ENCODE data around the gene FLOT1. TPM values are rescaled to one million over a fixed set of nuclear protein-coding genes. Genes with fewer than 3 reads are reported as not detected.

FLOT1 gene
- total and polyA plus RNA-seq, 7 donors: 113 to 224 (median 181) TPM

DNA sequence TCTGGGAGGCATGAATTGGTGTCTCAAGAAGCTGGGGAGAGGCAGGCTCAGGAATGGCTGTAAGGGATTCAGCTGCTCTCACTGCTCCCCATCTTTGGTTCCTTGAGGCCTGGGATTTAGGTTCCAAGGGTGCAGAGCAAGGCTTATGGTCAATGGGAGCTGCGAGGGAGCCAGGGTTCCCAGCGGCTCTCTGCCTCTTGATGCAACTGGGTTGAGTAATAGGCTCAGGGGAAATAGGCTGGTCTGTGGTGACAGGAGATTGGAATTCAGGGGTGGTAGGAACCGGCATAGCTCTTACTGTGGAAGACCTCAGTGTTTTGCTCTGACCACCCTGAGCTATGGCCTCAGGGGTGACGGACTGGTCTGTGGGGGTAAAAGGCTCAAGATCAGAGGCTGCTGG, 38.7 kb downstream of the FLOT1 start:
- peaks cover 0 to 74% of the 10 kb centered on the region in 2 donors for H3K36me3 ChIP-seq (ENCODE audit: insufficient read depth in 1 of 2, low read depth in 1 of 2)
- WGBS, 3 donors: 92 to 93% (median 93%) methylated on average over 4 of the region's 4 CpGs
- intact Hi-C loops (cut with DNase I): no loop called here
- no peaks in the 10 kb centered on the region for H3K27me3 ChIP-seq (ENCODE audit: insufficient read depth in 3 of 3, low read length in 2 of 3)
- no peaks in the 10 kb centered on the region for H3K9me3 ChIP-seq
- TF ChIP-seq, protein P1, sequence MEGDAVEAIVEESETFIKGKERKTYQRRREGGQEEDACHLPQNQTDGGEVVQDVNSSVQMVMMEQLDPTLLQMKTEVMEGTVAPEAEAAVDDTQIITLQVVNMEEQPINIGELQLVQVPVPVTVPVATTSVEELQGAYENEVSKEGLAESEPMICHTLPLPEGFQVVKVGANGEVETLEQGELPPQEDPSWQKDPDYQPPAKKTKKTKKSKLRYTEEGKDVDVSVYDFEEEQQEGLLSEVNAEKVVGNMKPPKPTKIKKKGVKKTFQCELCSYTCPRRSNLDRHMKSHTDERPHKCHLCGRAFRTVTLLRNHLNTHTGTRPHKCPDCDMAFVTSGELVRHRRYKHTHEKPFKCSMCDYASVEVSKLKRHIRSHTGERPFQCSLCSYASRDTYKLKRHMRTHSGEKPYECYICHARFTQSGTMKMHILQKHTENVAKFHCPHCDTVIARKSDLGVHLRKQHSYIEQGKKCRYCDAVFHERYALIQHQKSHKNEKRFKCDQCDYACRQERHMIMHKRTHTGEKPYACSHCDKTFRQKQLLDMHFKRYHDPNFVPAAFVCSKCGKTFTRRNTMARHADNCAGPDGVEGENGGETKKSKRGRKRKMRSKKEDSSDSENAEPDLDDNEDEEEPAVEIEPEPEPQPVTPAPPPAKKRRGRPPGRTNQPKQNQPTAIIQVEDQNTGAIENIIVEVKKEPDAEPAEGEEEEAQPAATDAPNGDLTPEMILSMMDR (IDR thresholded peaks at IDR 0.05): no peak
- no peak overlapping the region for H3K4me3 ChIP-seq
- DNase-seq (no peak), ATAC-seq (no peak)
- H3K4me1 ChIP-seq: no peaks in the 10 kb centered on the region
- H3K27ac ChIP-seq: no peak overlapping the region

DNA sequence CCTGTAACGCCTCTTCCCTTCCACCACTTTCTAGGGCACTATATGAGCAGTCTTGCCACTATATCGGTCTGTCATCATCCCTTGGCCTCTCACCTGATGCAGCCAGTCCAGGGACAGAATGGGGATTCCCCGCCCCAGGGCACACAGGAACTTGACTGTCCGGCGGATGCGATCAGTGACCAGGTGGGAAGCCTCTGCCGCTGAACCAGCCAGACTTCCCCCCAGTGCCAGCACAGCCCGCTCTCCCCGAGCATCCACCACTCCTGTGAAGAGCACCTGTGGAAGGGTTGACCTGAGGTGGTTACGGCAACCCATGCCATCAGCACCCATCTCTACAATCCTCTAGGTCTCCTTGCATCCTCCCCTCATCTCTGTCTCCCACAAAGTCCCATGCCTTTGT, 39.5 kb downstream of the FLOT1 start:
- 95 to 98% (median 96%) methylated on average over 10 of the region's 10 CpGs for WGBS, 3 donors
- Histone ChIP-seq H3K4me1 (no peaks in the 10 kb centered on the region), H3K27me3 (ENCODE audit: insufficient read depth in 3 of 3, low read length in 2 of 3) (no peaks in the 10 kb centered on the region), H3K9me3 (no peaks in the 10 kb centered on the region), H3K36me3 (ENCODE audit: insufficient read depth in 1 of 2, low read depth in 1 of 2) (peaks cover 0 to 68% of the 10 kb centered on the region in 2 donors), H3K27ac (no peak overlapping the region), H3K4me3 (no peak overlapping the region)
- TF ChIP-seq, protein P1 (IDR thresholded peaks at IDR 0.05): no peak
- ATAC-seq (no peak), DNase-seq (no peak)
- intact Hi-C loops (cut with DNase I): no loop called here

DNA sequence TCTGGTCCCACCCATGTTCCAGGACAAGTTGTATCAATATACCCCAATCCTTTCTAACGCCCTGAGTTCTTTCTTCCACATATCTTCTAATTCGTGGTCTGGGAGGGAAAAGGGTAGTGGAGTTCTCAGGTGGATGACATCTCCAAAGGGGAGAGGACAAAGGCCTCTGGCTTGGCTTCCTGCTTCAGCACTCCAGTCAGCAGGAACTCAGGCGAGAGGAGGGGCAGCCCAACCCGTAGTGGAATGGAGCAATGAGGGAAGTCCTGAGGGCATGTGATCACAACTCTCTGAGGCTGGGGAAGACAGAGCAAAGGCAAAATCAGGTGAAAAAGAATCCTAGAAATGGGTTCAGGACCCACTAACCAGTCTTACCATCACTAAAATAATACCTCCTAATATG, 42.1 kb downstream of the FLOT1 start:
- DNase-seq (no peak), ATAC-seq (peak in 1 of 4 donors; percentile 18)
- H3K27me3 ChIP-seq (ENCODE audit: insufficient read depth in 3 of 3, low read length in 2 of 3): no peaks in the 10 kb centered on the region
- WGBS, 3 donors: 68 to 77% (median 70%) methylated on average over 4 of the region's 4 CpGs
- TF ChIP-seq, protein P1 (IDR thresholded peaks at IDR 0.05): no peak
- H3K4me1 ChIP-seq: no peaks in the 10 kb centered on the region
- H3K4me3 ChIP-seq: no peak overlapping the region
- H3K36me3 ChIP-seq (ENCODE audit: insufficient read depth in 1 of 2, low read depth in 1 of 2): peaks cover 0 to 54% of the 10 kb centered on the region in 2 donors
- intact Hi-C loops (cut with DNase I): no loop called here
- no peak overlapping the region for H3K27ac ChIP-seq
- H3K9me3 ChIP-seq: no peaks in the 10 kb centered on the region

DNA sequence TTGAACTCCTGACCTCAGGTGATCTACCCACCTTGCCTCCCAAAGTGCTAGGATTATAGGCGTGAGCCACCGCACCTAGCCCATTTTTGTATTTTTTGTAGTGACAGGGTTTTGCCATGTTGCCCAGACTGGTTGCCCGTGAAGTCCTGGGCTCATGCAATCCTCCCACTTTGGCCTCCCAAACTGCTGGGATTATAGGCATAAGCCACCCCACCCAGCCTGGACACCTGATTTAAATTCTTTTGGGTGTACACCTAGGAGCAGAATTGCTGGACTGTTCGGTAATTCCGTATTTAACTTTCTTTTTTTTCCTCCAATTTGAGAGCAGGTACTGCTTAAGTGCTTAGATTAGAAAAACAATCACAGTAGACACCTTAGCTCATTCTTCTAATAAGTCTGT, 46.1 kb downstream of the FLOT1 start:
- intact Hi-C loops (cut with DNase I): no loop called here
- Histone ChIP-seq H3K27ac (no peak overlapping the region), H3K4me1 (no peaks in the 10 kb centered on the region), H3K4me3 (no peak overlapping the region), H3K9me3 (no peaks in the 10 kb centered on the region), H3K27me3 (ENCODE audit: insufficient read depth in 3 of 3, low read length in 2 of 3) (no peaks in the 10 kb centered on the region), H3K36me3 (ENCODE audit: insufficient read depth in 1 of 2, low read depth in 1 of 2) (peaks cover 0 to 26% of the 10 kb centered on the region in 2 donors)
- 94 to 98% (median 95%) methylated on average over 5 of the region's 5 CpGs for WGBS, 3 donors
- DNase-seq (no peak), ATAC-seq (no peak)
- TF ChIP-seq, protein P1 (IDR thresholded peaks at IDR 0.05): no peak

DNA sequence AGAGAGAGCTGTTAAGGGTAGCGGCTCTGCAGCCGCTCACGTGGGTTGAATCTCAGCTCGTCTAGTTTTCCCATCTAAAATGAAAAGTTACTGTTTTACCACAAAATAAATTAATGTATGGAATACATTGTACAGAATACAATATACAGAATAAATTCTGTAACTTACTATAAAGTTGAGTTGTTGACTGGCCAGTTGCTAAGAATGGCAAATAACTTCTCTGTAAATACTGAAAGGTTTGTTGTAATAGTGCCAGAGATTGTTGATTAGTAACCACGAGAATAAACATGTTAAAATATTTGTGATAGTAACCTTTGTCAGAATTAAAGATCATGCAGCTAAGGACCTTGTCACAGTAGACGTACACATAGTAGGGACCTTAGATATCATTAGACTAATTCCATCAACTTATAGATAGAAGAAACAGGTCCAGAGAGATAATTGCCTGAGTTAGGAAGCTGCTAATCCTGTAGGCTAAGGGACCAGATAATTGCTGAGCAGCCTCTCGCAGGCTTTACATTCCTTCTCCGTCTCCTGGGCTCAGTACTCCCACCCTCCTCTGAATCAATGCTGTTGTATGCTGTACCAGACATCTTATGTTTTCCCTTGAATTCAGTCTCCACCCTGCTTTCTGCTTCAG, 51.2 kb downstream of the FLOT1 start:
- Histone ChIP-seq H3K9me3 (no peaks in the 10 kb centered on the region), H3K4me1 (peaks cover 27% of the 10 kb centered on the region), H3K27ac (peak overlapping the region; percentile 91), H3K4me3 (peak overlapping the region; percentile 69), H3K36me3 (ENCODE audit: insufficient read depth in 1 of 2, low read depth in 1 of 2) (no peaks in the 10 kb centered on the region), H3K27me3 (ENCODE audit: insufficient read depth in 3 of 3, low read length in 2 of 3) (no peaks in the 10 kb centered on the region)
- DNase-seq (no peak), ATAC-seq (no peak)
- WGBS, 3 donors: 18 to 25% (median 21%) methylated on average over 8 of the region's 8 CpGs
- intact Hi-C loops (cut with DNase I): no loop called here
- TF ChIP-seq, protein P1 (IDR thresholded peaks at IDR 0.05): no peak
